Stomach (tissue), 4 donors: ENCODE measurements around the gene CRACDL.

Experiments used
- CTCF ChIP-seq, 7 experiments: fragments of 450-650 bp in 4 of 7; fragments of 200-600 bp in 3 of 7; sonication (generic) in 3 of 7; IDR thresholded peaks; one replicate each; pipeline ENCODE4 v1.5.1; 2016 to 2019; ENCODE audit warnings: antibody characterized with exemption in 7 of 7, control low read depth in 2 of 7, mild to moderate bottlenecking in 1 of 7
- EP300 ChIP-seq: sonication (generic); formaldehyde crosslinking; IDR thresholded peaks from one replicate; pipeline ENCODE4 v1.6.1; 2017; ENCODE audit warnings: antibody characterized with exemption
- POLR2A ChIP-seq, 4 donors: fragments of 450-650 bp; IDR thresholded peaks; one replicate each; pipeline ENCODE4 v1.6.1; 2016; ENCODE audit warnings: antibody characterized with exemption in 4 of 4, control low read depth in 2 of 4, mild to moderate bottlenecking in 1 of 4, moderate library complexity in 1 of 4
- POLR2AphosphoS5 ChIP-seq, 3 donors: sonication (generic); formaldehyde crosslinking; IDR thresholded peaks; one replicate each; pipeline ENCODE4 v1.6.1; 2016; ENCODE audit warnings: antibody characterized with exemption in 3 of 3

DNA sequence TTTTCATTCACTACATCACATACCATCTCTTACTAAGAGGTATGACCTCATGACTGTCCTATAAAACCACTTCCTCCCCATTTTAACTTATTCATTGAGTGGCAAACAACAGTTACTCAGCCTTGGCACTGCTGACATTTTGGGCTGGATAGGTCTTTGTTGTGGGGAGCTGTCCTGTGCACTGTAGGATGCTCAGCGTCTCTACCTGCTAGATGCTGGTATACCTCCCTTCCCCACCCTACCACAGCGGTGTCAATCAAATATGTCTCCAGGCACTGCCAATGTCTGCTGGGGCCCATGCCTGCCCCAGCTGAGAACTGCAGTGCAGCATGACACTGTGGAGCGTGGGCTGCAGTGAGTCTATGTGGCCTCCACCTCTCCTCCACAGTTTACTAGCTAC lies 128.8 kb downstream of the CRACDL start:
- TF ChIP-seq CTCF (IDR thresholded peaks at IDR 0.05) (no peak), POLR2AphosphoS5 (IDR thresholded peaks at IDR 0.05) (no peak), POLR2A (IDR thresholded peaks at IDR 0.05) (no peak), EP300 (no peak)
